CD14-positive monocyte (primary cell): Measurements from ENCODE around the gene ABHD4. TPM values are rescaled to one million over a fixed set of nuclear protein-coding genes. Genes with fewer than 3 reads are reported as not detected.

Experiments used
- DNase-seq, 3 donors: peaks; one replicate each; pipeline ENCODE4 v3.0.0-alpha.2; 2011 to 2022
- H2AFZ ChIP-seq: 2 replicates; pipeline ENCODE4 v1.6.0; 2012; ENCODE audit warnings: mild to moderate bottlenecking, low read depth, low read length, inconsistent platforms; ENCODE audit not compliant: insufficient read depth, poor library complexity, severe bottlenecking
- H3K27ac ChIP-seq, 2 donors: 1 replicate in 1 of 2; 2 replicates in 1 of 2; pipeline ENCODE4 v1.5.1; 2012 to 2013; ENCODE audit warnings: low read length in 2 of 2, control low read depth in 1 of 2, inconsistent platforms in 1 of 2, low read depth in 1 of 2, mild to moderate bottlenecking in 1 of 2
- H3K27me3 ChIP-seq, 2 donors: one replicate each; pipeline versions ENCODE4 v1.6.0 to v1.6.1; 2011 to 2013; ENCODE audit warnings: low read length in 2 of 2; ENCODE audit not compliant: control insufficient read depth in 2 of 2, insufficient read depth in 2 of 2
- H3K36me3 ChIP-seq, 2 donors: replicated peaks in 1 of 2; 1 replicate in 1 of 2; 2 replicates in 1 of 2; pipeline versions ENCODE4 v1.5.1 to v1.6.1; 2012 to 2013; ENCODE audit warnings: low read length in 2 of 2, control low read depth in 1 of 2, inconsistent platforms in 1 of 2, mild to moderate bottlenecking in 1 of 2; ENCODE audit not compliant: insufficient read depth in 2 of 2, control insufficient read depth in 1 of 2
- H3K4me1 ChIP-seq, 2 donors: 1 replicate in 1 of 2; 2 replicates in 1 of 2; pipeline versions ENCODE4 v1.5.1 to v1.6.1; 2012 to 2013; ENCODE audit warnings: low read length in 2 of 2, control low read depth in 1 of 2, inconsistent platforms in 1 of 2, mild to moderate bottlenecking in 1 of 2, moderate library complexity in 1 of 2; ENCODE audit not compliant: insufficient read depth in 2 of 2, control insufficient read depth in 1 of 2
- H3K4me2 ChIP-seq: replicated peaks from 2 replicates; pipeline ENCODE3; 2012; ENCODE audit warnings: low read length, moderate library complexity, mild to moderate bottlenecking; ENCODE audit not compliant: poor library complexity, severe bottlenecking; ENCODE audit errors: extremely low read depth
- H3K4me3 ChIP-seq, 3 experiments: fragments of 200-600 bp in 1 of 3; sonication (generic) in 1 of 3; replicated peaks in 1 of 3; 1 replicate in 2 of 3; 2 replicates in 1 of 3; pipeline ENCODE4 v1.5.1; 2011 to 2013; ENCODE audit warnings: low read length in 3 of 3, mild to moderate bottlenecking in 3 of 3, control low read depth in 2 of 3, low read depth in 2 of 3, inconsistent platforms in 1 of 3, moderate library complexity in 1 of 3
- H3K79me2 ChIP-seq: 2 replicates; pipeline ENCODE4 v1.6.0; 2012; ENCODE audit warnings: mild to moderate bottlenecking, control low read depth, inconsistent platforms, low read length, moderate library complexity; ENCODE audit not compliant: insufficient read depth
- H3K9ac ChIP-seq: 2 replicates; pipeline ENCODE4 v1.6.0; 2017; ENCODE audit warnings: low read length, mild to moderate bottlenecking; ENCODE audit not compliant: insufficient read depth, poor library complexity, severe bottlenecking
- H3K9me3 ChIP-seq, 2 donors: replicated peaks in 1 of 2; 1 replicate in 1 of 2; 2 replicates in 1 of 2; pipeline versions ENCODE4 v1.5.1 to v1.6.1; 2012 to 2013; ENCODE audit warnings: low read length in 2 of 2, control low read depth in 1 of 2; ENCODE audit not compliant: control insufficient read depth in 1 of 2, insufficient read depth in 1 of 2
- H4K20me1 ChIP-seq: 2 replicates; pipeline ENCODE4 v1.6.0; 2012; ENCODE audit warnings: mild to moderate bottlenecking, low read length, control low read depth, moderate library complexity; ENCODE audit not compliant: insufficient read depth
- H3K27ac Mint-ChIP-seq, 7 donors: one replicate each; pipeline ENCODE4 v1.8.0; 2020; ENCODE audit warnings: mild to moderate bottlenecking in 7 of 7, mixed read lengths in 7 of 7, moderate library complexity in 6 of 7, inconsistent platforms in 2 of 7
- H3K27me3 Mint-ChIP-seq, 3 donors: one replicate each; pipeline ENCODE4 v1.8.0; 2021 to 2022; ENCODE audit warnings: low read depth in 3 of 3, mild to moderate bottlenecking in 3 of 3, mixed read lengths in 3 of 3, moderate library complexity in 3 of 3, inconsistent platforms in 1 of 3
- H3K36me3 Mint-ChIP-seq, 2 donors: one replicate each; pipeline ENCODE4 v1.8.0; 2020; ENCODE audit warnings: mixed read lengths in 2 of 2, inconsistent platforms in 1 of 2, mild to moderate bottlenecking in 1 of 2
- H3K4me1 Mint-ChIP-seq: one replicate; pipeline ENCODE4 v1.8.0; 2020; ENCODE audit warnings: mild to moderate bottlenecking, mixed read lengths
- H3K4me3 Mint-ChIP-seq, 2 donors: one replicate each; pipeline ENCODE4 v1.8.0; 2020; ENCODE audit warnings: mild to moderate bottlenecking in 2 of 2, mixed read lengths in 2 of 2, moderate library complexity in 1 of 2
- H3K9me3 Mint-ChIP-seq, 7 donors: one replicate each; pipeline ENCODE4 v1.8.0; 2020 to 2022; ENCODE audit warnings: mixed read lengths in 7 of 7, mild to moderate bottlenecking in 6 of 7, moderate library complexity in 6 of 7, inconsistent platforms in 2 of 7
- WGBS: methylation state at CpG from one replicate; pipeline ENCODE4 v1.1.5; 2013; ENCODE audit warnings: missing lambda C conversion rate; ENCODE audit not compliant: insufficient coverage; 5-methylcytosine and 5-hydroxymethylcytosine counted together
- intact Hi-C, 2 donors: fragments of 100-400 bp; cut with micrococcal nuclease; formaldehyde crosslinking; loops; one replicate each; pipeline versions ENCODE4 v1.15.0 to v1.15.1; 2023
- polyA plus RNA-seq, 3 donors: library from polyadenylated mRNA; depleted of rRNA in 1 of 3; unstranded in 2 of 3; stranded (reverse) in 1 of 3; fragments of 300-500 nt in 2 of 3; fragments of >200 nt in 1 of 3; fragmentation: Illumina TruSeq in 2 of 3; gene quantifications; 1 replicate in 2 of 3; 2 replicates in 1 of 3; pipeline ENCODE4 v1.2.3, GENCODE V29; 2012 to 2021
- TF ChIP-seq, protein P1 (sequence below): fragments of 200-600 bp; IDR thresholded peaks from one replicate; pipeline ENCODE4 v1.8.0; 2022; ENCODE audit warnings: antibody characterized with exemption, mild to moderate bottlenecking

The ABHD4 gene
- polyA plus RNA-seq, 3 donors, result 9.4 to 13.4 (median 12.5) TPM

DNA sequence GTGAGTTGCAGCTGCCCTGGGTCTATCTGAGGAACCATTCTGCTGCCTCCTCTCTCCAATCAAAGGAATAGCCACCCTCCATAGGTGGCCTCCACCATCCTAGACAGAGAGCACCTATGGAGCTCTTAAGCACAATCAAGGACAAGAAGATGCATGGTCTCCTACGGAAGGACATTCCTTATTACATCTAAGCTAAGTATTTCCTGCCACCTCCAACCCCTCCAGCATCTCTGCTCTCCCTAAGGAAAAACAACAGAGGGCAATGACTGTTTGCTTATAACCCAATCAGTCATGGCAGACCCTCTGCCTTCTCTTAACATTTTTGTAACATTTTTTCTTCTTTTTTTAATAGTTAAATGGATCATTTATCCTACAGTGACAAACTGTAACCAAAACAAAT, 60.8 kb downstream of the ABHD4 start:
- Histone ChIP-seq H2AFZ (no peak overlapping the region), H3K4me3 (no peak overlapping the region), H3K36me3 (no peaks in the 10 kb centered on the region), H3K9ac (no peak overlapping the region), H3K4me1 (no peaks in the 10 kb centered on the region), H3K9me3 (no peaks in the 10 kb centered on the region), H3K4me2 (no peak overlapping the region), H3K79me2 (no peaks in the 10 kb centered on the region), H3K27me3 (no peaks in the 10 kb centered on the region), H4K20me1 (no peaks in the 10 kb centered on the region), H3K27ac (no peak overlapping the region)
- H3K36me3 Mint-ChIP-seq, result no peaks in the 10 kb centered on the region
- no peaks in the 10 kb centered on the region for H3K4me1 Mint-ChIP-seq
- H3K27ac Mint-ChIP-seq, result no peak overlapping the region
- intact Hi-C loops, result loop anchor here (2.0 to 5.0 kb wide), 2 partner anchors 193 to 194 kb away; no protein-coding TSS in a partner anchor
- DNase-seq, result no peak
- peaks cover 2 to 8% (median 8%) of the 10 kb centered on the region in 3 donors for H3K27me3 Mint-ChIP-seq
- WGBS, result 67% methylated on average over 1 of the region's 1 CpG
- TF ChIP-seq, protein P1, sequence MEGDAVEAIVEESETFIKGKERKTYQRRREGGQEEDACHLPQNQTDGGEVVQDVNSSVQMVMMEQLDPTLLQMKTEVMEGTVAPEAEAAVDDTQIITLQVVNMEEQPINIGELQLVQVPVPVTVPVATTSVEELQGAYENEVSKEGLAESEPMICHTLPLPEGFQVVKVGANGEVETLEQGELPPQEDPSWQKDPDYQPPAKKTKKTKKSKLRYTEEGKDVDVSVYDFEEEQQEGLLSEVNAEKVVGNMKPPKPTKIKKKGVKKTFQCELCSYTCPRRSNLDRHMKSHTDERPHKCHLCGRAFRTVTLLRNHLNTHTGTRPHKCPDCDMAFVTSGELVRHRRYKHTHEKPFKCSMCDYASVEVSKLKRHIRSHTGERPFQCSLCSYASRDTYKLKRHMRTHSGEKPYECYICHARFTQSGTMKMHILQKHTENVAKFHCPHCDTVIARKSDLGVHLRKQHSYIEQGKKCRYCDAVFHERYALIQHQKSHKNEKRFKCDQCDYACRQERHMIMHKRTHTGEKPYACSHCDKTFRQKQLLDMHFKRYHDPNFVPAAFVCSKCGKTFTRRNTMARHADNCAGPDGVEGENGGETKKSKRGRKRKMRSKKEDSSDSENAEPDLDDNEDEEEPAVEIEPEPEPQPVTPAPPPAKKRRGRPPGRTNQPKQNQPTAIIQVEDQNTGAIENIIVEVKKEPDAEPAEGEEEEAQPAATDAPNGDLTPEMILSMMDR, result no peak
- H3K9me3 Mint-ChIP-seq, result no peaks in the 10 kb centered on the region
- no peak overlapping the region for H3K4me3 Mint-ChIP-seq

DNA sequence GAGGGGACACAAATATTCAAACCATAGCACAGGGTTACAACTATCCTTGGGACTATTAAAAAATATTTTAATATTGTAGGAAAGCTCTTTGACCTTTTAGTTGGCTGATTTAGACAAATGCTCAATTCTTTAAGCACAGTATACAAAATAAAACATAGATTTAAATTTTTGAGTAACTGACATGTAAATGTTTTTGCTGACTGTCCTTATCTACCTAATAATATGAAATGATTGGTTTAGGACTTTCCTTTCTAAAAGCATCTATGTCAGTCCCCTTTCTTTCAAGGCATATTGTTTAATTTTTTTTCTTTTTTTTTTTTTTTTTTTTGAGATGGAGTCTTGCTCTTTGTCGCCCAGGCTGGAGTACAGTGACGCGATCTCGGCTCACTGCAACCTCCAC, 62.6 kb downstream of the ABHD4 start:
- no peaks in the 10 kb centered on the region for H3K36me3 ChIP-seq
- TF ChIP-seq, protein P1, result no peak
- H3K4me2 ChIP-seq, result no peak overlapping the region
- no peaks in the 10 kb centered on the region for H3K36me3 Mint-ChIP-seq
- H3K4me1 Mint-ChIP-seq, result no peaks in the 10 kb centered on the region
- no peaks in the 10 kb centered on the region for H3K4me1 ChIP-seq
- H3K27ac ChIP-seq, result no peak overlapping the region
- no peaks in the 10 kb centered on the region for H3K27me3 ChIP-seq
- no peaks in the 10 kb centered on the region for H3K79me2 ChIP-seq
- DNase-seq, result no peak
- intact Hi-C loops, result no loop called here
- no peak overlapping the region for H3K4me3 Mint-ChIP-seq
- H3K4me3 ChIP-seq, result no peak overlapping the region
- H3K9me3 Mint-ChIP-seq, result no peaks in the 10 kb centered on the region
- no peak overlapping the region for H3K27ac Mint-ChIP-seq
- H3K9ac ChIP-seq, result no peak overlapping the region
- H3K9me3 ChIP-seq, result no peaks in the 10 kb centered on the region
- no peaks in the 10 kb centered on the region for H4K20me1 ChIP-seq
- no CpG with 5 or more reads among the region's 4 CpGs for WGBS
- H3K27me3 Mint-ChIP-seq, result peaks cover 2 to 8% (median 8%) of the 10 kb centered on the region in 3 donors
- H2AFZ ChIP-seq, result no peak overlapping the region

Other genes starting within 250 kb of the ABHD4 start
- 100 to 1,000 TPM; 126 to 444 (median 440) TPM for gene DAD1, start 9.1 kb upstream of the ABHD4 start, polyA plus RNA-seq
- not detected for gene OR6J1, start 46.1 kb downstream of the ABHD4 start, polyA plus RNA-seq
- gene OXA1L, start 168.4 kb downstream of the ABHD4 start, polyA plus RNA-seq, result 100 to 1,000 TPM in 1 of 3 donors, 10 to 100 TPM in 2; 61.2 to 264 (median 86.9) TPM
- gene SLC7A7, start 217.1 kb downstream of the ABHD4 start, polyA plus RNA-seq, result 100 to 1,000 TPM; 262 to 425 (median 371) TPM
- gene MRPL52, start 231.6 kb downstream of the ABHD4 start, polyA plus RNA-seq, result 100 to 1,000 TPM in 2 of 3 donors, 10 to 100 TPM in 1; 32.3 to 164 (median 130) TPM
- 1 to 10 TPM in 1 of 3 donors, under 1 TPM in 2; 0.14 to 4.6 (median 0.44) TPM for gene MMP14, start 238.3 kb downstream of the ABHD4 start, polyA plus RNA-seq